ENCODE results near the gene LBR. TPM values are rescaled to one million over a fixed set of nuclear protein-coding genes. Genes with fewer than 3 reads are reported as not detected.

LBR gene
- total RNA-seq, 1 experiment from 2014 or later: 86.0 TPM

DNA sequence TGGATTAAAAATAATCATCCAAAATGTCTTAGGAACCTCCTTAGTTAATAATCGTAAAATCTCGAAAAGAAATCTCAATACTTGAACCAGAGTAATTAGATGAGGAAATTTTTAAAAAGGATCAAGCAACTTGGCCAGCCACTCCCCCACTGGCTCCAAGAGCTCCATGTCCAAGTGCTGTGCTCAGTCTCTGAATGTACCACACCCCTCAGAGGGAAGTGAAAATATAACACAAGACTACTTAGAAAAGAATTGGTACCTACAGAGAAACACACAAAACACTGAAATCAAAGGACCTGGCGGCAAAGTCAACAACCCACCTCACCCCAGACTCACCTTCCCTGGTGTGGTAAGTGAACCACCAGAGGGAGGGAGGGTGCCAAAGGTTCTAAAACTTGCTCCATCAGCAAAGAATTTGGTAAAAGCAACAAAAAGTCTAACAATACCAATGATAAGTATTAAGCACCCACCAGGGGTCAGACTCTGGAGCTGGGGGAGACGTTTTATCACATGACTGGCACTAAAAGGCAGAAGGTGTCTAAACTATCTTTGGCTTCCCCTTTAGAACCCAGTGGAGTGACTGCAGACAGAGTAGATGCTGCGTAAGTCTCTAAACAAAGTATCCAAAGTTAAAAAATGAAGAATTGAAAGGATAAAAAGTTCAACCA is 14.0 kb downstream of the LBR start:
- Mint-ChIP-seq H3K4me3 (no peak overlapping the region), H3K9me3 (no peaks in the 10 kb centered on the region), H3K27ac (no peak overlapping the region), H3K4me1 (peaks cover 21% of the 10 kb centered on the region), H3K27me3 (ENCODE audit: low read depth) (no peaks in the 10 kb centered on the region), H3K36me3 (peaks cover 52% of the 10 kb centered on the region)
- ChIA-PET POLR2A (no interaction called here), CTCF (no interaction called here)
- DNase-seq (ENCODE audit: low spot score) (no peak), ATAC-seq (no peak)
- no peak for TF ChIP-seq HMGA2 (CRISPR knock-in tag; IDR thresholded peaks at IDR 0.05)
- TF ChIP-seq, protein P1, sequence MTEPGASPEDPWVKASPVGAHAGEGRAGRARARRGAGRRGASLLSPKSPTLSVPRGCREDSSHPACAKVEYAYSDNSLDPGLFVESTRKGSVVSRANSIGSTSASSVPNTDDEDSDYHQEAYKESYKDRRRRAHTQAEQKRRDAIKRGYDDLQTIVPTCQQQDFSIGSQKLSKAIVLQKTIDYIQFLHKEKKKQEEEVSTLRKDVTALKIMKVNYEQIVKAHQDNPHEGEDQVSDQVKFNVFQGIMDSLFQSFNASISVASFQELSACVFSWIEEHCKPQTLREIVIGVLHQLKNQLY (CRISPR knock-in tag; IDR thresholded peaks at IDR 0.05): no peak
- TF ChIP-seq NFE2L1 (CRISPR knock-in tag; IDR thresholded peaks at IDR 0.05): no peak

DNA sequence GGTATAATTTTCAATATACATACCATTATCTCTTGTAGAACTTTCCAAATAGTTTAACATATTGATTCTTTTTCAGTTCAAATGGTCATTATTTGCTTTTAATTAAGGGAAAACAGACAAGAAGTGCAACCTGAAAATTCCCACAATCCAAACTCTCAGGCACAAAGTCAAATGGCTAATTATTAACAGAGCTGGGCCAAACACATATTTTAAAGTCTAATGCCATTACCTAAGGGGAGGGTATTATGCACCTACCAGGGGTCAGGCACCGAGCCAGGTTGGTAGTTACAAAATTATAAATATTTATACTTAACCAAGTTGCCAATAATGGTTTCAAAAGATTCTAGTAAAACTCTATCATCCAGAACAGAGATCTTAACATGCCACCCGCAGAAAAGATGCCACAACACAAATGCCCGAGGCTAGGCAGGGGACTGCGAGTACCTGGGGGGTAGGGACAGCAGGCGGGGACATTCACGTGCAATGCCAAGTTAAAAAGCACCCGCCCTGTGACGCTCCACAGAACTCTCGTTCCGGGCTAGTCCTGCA is 15.0 kb downstream of the LBR start:
- DNase-seq (ENCODE audit: low spot score) (no peak), ATAC-seq (no peak)
- POLR2A ChIA-PET: no interaction called here
- no peak overlapping the region for H3K4me3 Mint-ChIP-seq
- H3K27ac Mint-ChIP-seq: no peak overlapping the region
- H3K27me3 Mint-ChIP-seq (ENCODE audit: low read depth): no peaks in the 10 kb centered on the region
- peaks cover 30% of the 10 kb centered on the region for H3K4me1 Mint-ChIP-seq
- H3K9me3 Mint-ChIP-seq: no peaks in the 10 kb centered on the region
- peaks cover 44% of the 10 kb centered on the region for H3K36me3 Mint-ChIP-seq
- CTCF ChIA-PET: no interaction called here
- TF ChIP-seq, protein P1 (CRISPR knock-in tag; IDR thresholded peaks at IDR 0.05): no peak
- TF ChIP-seq, protein P2, sequence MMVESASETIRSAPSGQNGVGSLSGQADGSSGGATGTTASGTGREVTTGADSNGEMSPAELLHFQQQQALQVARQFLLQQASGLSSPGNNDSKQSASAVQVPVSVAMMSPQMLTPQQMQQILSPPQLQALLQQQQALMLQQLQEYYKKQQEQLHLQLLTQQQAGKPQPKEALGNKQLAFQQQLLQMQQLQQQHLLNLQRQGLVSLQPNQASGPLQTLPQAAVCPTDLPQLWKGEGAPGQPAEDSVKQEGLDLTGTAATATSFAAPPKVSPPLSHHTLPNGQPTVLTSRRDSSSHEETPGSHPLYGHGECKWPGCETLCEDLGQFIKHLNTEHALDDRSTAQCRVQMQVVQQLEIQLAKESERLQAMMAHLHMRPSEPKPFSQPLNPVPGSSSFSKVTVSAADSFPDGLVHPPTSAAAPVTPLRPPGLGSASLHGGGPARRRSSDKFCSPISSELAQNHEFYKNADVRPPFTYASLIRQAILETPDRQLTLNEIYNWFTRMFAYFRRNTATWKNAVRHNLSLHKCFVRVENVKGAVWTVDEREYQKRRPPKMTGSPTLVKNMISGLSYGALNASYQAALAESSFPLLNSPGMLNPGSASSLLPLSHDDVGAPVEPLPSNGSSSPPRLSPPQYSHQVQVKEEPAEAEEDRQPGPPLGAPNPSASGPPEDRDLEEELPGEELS (CRISPR knock-in tag; IDR thresholded peaks at IDR 0.05): no peak
- TF ChIP-seq, protein P3, sequence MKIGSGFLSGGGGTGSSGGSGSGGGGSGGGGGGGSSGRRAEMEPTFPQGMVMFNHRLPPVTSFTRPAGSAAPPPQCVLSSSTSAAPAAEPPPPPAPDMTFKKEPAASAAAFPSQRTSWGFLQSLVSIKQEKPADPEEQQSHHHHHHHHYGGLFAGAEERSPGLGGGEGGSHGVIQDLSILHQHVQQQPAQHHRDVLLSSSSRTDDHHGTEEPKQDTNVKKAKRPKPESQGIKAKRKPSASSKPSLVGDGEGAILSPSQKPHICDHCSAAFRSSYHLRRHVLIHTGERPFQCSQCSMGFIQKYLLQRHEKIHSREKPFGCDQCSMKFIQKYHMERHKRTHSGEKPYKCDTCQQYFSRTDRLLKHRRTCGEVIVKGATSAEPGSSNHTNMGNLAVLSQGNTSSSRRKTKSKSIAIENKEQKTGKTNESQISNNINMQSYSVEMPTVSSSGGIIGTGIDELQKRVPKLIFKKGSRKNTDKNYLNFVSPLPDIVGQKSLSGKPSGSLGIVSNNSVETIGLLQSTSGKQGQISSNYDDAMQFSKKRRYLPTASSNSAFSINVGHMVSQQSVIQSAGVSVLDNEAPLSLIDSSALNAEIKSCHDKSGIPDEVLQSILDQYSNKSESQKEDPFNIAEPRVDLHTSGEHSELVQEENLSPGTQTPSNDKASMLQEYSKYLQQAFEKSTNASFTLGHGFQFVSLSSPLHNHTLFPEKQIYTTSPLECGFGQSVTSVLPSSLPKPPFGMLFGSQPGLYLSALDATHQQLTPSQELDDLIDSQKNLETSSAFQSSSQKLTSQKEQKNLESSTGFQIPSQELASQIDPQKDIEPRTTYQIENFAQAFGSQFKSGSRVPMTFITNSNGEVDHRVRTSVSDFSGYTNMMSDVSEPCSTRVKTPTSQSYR (CRISPR knock-in tag; IDR thresholded peaks at IDR 0.05): no peak
- TF ChIP-seq ETV6 (CRISPR knock-in tag; IDR thresholded peaks at IDR 0.05) (no peak), TEAD4 (CRISPR knock-in tag; IDR thresholded peaks at IDR 0.05) (no peak), EMX1 (CRISPR knock-in tag; IDR thresholded peaks at IDR 0.05) (no peak), NR1H2 (CRISPR knock-in tag; IDR thresholded peaks at IDR 0.05) (no peak), HMGA2 (CRISPR knock-in tag; IDR thresholded peaks at IDR 0.05) (no peak), ZNF263 (CRISPR knock-in tag; IDR thresholded peaks at IDR 0.05; ENCODE audit: low read depth) (no peak)
- TF ChIP-seq, protein P4, sequence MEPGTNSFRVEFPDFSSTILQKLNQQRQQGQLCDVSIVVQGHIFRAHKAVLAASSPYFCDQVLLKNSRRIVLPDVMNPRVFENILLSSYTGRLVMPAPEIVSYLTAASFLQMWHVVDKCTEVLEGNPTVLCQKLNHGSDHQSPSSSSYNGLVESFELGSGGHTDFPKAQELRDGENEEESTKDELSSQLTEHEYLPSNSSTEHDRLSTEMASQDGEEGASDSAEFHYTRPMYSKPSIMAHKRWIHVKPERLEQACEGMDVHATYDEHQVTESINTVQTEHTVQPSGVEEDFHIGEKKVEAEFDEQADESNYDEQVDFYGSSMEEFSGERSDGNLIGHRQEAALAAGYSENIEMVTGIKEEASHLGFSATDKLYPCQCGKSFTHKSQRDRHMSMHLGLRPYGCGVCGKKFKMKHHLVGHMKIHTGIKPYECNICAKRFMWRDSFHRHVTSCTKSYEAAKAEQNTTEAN (CRISPR knock-in tag; IDR thresholded peaks at IDR 0.05): no peak
- TF ChIP-seq, protein P5, sequence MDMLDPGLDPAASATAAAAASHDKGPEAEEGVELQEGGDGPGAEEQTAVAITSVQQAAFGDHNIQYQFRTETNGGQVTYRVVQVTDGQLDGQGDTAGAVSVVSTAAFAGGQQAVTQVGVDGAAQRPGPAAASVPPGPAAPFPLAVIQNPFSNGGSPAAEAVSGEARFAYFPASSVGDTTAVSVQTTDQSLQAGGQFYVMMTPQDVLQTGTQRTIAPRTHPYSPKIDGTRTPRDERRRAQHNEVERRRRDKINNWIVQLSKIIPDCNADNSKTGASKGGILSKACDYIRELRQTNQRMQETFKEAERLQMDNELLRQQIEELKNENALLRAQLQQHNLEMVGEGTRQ (CRISPR knock-in tag; IDR thresholded peaks at IDR 0.05): no peak
- TF ChIP-seq, protein P6, sequence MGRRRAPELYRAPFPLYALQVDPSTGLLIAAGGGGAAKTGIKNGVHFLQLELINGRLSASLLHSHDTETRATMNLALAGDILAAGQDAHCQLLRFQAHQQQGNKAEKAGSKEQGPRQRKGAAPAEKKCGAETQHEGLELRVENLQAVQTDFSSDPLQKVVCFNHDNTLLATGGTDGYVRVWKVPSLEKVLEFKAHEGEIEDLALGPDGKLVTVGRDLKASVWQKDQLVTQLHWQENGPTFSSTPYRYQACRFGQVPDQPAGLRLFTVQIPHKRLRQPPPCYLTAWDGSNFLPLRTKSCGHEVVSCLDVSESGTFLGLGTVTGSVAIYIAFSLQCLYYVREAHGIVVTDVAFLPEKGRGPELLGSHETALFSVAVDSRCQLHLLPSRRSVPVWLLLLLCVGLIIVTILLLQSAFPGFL (CRISPR knock-in tag; IDR thresholded peaks at IDR 0.05; ENCODE audit: borderline replicate concordance): no peak
- TF ChIP-seq, protein P7, sequence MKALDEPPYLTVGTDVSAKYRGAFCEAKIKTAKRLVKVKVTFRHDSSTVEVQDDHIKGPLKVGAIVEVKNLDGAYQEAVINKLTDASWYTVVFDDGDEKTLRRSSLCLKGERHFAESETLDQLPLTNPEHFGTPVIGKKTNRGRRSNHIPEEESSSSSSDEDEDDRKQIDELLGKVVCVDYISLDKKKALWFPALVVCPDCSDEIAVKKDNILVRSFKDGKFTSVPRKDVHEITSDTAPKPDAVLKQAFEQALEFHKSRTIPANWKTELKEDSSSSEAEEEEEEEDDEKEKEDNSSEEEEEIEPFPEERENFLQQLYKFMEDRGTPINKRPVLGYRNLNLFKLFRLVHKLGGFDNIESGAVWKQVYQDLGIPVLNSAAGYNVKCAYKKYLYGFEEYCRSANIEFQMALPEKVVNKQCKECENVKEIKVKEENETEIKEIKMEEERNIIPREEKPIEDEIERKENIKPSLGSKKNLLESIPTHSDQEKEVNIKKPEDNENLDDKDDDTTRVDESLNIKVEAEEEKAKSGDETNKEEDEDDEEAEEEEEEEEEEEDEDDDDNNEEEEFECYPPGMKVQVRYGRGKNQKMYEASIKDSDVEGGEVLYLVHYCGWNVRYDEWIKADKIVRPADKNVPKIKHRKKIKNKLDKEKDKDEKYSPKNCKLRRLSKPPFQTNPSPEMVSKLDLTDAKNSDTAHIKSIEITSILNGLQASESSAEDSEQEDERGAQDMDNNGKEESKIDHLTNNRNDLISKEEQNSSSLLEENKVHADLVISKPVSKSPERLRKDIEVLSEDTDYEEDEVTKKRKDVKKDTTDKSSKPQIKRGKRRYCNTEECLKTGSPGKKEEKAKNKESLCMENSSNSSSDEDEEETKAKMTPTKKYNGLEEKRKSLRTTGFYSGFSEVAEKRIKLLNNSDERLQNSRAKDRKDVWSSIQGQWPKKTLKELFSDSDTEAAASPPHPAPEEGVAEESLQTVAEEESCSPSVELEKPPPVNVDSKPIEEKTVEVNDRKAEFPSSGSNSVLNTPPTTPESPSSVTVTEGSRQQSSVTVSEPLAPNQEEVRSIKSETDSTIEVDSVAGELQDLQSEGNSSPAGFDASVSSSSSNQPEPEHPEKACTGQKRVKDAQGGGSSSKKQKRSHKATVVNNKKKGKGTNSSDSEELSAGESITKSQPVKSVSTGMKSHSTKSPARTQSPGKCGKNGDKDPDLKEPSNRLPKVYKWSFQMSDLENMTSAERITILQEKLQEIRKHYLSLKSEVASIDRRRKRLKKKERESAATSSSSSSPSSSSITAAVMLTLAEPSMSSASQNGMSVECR (CRISPR knock-in tag; IDR thresholded peaks at IDR 0.05; ENCODE audit: borderline replicate concordance): no peak

Data from WTC11 (cell line).